DMS114 treated with DMSO at 0.1 percent for 48 hours (cell line): ENCODE results near the gene KIF6.

Experiments used
- DNase-seq: peaks from one replicate; lab custom pipeline; 2025; ENCODE audit not compliant: unreplicated experiment; lab: John Stamatoyannopoulos, UW

Gene KIF6

DNA sequence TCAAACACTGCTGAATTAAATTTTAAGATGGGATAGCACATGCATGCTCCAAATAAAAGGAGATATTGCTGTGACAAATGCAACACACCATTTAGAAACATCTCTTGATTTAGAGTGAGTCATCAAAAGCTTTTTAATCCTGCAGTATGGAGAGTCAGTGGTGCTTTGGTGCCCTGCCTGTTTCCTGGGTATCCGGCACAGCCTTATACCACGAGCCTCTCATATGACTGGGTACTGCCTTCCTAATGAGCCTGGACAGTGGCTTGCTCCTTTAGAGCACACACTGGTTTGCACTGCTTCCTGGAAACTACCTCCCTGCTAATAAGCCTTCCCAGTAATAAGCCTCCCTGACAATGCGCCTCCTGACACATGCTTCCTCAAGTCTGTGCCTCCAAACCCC is 337.4 kb downstream of the KIF6 start:
- no peak for DNase-seq

DNA sequence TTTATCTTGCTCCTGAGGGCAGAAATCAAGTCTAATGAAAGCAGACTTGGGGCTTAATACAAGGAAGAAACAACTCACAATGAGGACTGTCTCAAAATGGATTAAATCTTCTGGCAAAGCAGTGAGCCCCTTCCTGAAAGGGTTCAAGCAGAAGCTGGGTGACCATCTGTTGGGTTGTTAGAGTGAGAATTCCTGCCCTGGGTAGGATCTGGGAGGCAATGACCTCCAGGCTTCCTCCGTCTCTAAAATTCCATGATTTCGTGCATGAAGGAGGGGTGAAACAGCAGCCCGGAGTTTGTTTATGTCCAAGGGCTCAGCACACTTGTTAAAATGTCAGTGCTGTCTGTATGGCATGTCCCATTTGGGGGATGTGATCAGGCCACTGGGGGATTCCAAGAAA is 338.7 kb downstream of the KIF6 start:
- DNase-seq, result no peak

DNA sequence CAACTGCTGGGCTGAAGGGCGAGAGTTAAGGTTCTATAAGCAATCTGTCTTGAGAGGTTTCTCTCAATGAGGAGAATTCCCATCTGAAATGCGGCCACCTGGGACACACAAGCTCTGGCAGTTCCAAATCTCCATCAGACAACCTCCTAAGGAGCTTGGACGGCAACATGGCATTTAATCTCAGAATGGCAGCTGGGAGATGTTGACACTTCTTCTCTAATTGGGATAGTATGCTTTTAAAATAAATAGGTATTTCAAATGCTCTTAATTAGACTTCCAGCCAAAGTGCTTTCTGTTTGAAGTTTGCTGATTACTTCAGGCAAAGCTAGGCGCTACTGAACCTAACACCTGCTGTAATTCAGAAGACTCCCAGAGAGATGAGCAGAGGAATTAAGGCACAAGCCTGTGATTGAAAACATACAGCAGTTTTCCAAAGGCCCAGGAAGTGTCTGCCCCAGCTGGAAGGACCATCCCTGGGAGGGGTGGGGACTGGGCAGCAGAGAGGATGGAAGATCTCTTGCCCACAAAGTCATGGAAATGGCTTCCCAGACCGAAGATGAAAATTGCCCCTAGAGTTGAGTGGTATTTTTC is 343.6 kb downstream of the KIF6 start:
- DNase-seq, result no peak

DNA sequence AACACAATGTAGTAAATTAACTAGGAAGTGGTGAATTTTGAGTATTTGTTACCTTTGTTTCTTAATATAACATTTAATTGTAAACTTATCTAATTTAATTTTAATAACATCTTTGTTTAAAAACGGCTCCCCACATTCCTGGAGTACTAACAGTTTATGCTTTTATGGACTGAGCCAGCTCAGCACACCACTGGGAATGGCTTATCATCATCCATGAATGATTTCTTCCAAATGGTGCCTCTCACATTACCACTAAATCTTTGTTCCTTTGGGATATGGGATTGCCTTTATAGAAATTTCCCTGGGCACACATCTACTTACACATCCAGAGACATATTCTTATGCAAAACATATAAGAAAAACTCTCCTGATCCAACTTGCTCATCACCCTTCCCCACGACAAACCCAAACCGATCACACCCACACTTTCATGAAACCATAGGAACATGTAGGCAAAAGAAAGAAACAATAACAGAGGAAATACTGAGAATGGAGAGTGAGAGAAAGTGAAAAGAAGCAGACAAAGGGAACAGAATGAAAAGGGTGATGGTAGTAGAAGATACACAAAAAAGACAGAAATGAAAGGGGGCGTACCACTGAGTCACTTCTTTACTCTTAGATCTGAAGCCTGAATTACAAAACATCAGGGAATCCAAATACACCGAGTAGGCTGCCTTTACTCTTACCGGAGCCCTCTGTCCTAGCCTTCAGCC is 344.2 kb downstream of the KIF6 start:
- DNase-seq, result no peak

DNA sequence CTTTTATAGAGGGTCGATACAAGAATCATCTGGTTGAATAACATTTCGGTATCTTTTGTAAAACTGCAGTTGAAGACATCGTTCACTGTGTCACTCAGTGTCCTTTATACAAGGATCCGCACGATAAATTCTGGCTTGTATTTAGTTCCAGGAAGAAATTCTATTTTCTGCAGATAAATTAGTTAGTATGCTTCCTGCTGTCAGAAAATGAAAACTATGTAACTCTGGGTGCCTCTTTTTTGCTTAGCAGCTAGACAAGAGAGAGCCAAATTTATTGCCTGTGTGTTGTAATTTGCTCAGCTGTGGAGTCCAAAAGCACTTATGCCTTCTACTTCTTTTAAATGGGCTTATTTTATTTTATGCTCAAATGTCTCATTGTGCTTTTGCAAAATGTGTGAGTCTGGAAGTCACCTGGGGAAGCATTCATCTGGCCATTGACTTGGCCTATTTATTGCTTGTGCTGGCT is 346.2 kb downstream of the KIF6 start:
- no peak for DNase-seq

DNA sequence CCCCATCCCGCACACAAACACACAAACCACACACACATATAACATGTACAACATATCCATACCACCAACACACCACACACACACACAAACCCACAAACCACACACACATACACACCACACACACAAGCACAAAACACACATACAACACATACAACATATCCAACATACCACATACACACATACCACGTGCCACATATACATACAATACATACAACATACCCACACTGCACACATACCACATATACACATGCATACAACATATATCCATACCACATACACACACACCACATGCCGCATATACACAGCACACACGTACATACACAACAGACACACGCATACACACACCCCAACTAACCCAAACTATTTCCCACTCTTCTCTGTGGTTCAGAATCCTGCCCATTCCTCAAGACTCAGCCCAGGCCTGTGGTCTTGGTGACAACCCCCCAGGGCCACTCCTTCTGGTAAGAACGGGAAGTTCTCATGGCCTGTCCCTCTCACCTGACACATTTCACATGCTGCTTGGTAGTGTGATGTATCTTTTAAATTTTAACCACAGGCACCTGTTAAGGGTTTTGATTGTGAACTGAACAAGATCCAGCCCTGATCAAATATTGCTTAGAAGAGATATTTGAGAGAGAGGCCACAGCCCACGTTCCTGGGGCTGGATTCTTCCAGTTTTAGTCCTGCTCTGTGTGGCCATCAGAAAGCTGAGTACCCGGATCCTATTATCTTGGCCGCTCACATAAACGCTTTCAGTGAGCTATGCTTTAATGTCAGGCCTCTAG is 346.8 kb downstream of the KIF6 start:
- DNase-seq, result no peak

DNA sequence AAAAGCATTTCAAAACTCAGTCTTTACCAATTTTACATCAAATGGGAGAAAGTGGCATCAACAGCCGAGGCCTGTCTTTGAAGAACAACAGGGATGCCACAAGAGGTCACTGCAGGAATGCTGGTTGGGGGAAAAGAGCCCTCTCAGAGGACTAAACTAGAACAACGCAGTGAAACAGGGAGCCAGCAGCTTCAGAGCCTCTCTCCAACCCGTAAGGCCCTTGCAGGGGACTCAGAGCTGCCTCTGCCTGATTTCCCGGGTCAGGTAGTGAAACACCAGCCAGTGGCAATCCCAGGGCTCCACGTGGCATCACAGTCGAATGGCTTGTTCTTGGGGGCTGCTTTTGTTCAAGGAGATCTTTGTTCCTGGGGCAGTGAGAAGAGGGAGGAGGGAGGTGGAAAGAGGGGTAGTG is 347.7 kb downstream of the KIF6 start:
- DNase-seq, result peak; percentile 63

DNA sequence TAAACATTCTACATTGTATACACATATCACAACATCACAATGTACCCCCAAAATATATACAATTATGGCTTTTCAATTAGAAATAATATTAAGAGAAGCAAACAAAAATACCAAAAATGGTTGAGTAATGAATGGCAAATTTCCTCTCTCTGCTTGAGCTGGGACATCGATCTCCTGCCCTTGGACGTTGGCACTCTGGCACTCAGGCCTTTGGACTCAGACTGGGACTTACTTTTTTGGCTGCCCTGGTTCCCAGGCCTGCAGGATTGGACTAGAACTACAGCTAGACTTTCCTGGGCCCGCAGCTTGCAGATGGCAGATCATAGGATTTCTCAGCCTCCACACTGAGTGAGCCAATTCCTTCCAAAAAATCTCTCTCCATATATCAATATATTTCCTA is 349.8 kb downstream of the KIF6 start:
- no peak for DNase-seq

DNA sequence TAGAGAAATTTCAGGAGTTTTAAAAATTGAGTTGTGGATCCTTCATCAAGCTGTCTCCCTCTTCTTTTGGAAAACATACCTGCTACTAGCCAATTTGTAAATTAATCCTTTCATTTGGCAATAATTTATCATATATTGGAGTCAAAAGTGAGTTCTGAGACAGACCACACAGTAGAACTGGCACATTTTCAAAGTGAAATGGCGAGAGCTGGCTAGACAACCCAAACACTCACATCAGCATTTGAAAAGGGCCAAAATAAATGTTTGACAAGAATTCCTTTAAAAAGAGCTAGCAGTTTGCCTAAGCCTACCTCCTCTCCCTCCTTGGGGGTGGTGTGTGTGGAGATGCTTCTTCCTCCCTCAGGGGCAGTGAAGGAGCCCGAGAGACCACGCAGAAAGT is 354.8 kb downstream of the KIF6 start:
- DNase-seq, result no peak

DNA sequence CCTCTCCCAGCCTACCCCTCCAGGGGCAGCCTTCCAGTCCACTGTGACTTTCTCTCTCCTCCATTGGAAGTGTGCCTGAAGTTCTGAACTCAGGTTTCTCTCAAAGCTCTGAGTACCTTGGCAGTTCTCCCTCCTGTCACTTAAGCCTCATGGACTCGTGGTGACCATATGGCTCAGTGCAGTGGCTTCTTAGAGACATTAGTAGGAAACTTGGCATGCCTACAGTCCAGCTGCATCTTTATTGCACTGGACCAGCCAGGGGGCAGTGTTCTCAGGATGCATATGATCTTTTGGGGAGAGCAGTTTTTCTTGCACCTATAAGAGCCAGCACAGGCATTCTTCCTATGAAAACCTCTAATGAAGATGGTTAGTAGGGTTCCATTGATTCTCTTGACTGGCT is 355.2 kb downstream of the KIF6 start:
- DNase-seq, result no peak

DNA sequence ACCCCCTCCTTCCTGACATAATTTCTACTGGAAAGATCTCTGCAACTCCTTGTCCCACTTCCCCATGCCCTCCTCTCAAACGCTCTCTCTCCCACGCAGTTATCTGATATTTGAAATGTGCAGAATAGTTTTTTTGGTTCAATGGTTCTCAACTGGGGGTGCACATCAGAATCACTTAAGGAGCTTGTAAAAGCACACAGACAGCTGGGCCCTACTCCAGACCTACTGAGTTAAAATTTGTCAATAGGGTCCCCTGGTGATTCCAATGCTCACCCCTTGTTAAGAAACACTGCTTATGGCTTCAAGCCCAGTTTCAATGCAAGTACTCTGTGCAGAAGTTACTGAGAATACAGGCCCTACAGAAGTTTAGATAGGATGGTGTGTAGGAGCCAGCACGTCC is 357.5 kb downstream of the KIF6 start:
- DNase-seq, result no peak

DNA sequence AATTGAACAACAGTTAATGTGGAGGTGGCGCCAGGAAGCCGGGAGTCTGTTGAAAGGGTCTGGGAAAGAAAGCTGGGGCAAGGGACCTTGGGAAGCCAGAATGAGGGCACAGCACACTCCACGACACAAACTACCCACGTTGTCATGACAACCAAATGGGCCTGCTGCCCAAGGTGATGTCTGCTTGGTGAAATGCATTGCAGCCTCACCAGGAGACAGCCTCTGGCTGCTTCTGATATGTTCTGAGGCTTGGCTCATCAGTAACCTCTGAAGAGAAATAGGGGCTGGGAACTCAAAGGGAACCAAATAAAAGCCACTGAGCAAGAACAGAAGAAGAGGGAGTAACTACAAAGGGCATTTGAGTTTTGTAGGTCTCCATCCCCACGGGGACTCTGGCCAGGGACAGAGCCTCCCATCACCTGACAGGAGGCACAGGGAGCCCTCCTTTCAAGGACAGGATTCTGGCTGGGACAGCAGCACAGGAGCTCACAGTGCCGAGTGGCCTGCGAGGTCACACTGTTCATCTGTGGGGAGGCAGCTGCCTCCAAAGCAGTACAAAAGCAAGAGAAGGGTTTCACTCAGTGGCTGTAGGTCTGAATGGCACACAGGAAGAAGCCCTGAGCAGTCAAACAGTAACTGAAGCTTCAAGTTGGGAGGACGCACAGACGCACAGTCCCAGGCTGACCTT is 358.1 kb downstream of the KIF6 start:
- no peak for DNase-seq

DNA sequence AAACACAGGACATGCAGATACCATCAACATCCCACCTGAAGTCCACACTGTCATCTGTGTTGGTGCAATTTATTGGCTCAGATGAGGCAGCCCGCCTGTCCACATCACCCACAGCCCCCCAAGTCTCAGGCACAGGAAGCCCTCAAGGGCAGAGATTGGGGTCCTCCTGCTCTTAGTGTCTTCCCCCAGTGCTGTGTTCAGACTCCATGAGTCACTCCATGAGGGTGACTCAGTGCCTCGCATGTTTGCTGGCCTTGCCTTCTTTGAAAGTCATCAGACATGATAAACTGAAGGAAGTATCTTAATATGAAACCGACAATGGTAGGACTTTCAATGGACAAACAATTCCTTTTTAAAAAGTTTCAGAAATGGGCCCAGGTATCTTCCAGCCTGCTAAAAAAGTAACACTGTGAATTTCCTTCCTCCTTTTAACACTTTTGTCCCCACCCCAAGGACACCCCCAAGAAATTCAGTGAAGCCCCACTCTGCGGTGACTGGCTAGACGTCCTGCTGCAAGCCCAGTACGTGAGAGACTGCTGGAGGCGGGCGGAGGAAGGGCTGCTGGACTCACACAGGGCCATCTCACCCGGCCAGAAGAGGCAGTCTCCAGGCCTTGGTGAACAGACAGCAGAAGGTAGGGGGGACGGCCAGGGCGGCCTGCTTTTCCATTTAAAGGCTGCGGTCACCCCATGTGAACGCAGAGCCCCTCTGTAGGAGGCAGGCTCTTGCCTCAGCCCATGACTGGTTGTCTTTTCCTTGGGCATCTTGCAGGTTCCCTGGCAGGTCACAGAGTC is 359.7 kb downstream of the KIF6 start:
- no peak for DNase-seq

DNA sequence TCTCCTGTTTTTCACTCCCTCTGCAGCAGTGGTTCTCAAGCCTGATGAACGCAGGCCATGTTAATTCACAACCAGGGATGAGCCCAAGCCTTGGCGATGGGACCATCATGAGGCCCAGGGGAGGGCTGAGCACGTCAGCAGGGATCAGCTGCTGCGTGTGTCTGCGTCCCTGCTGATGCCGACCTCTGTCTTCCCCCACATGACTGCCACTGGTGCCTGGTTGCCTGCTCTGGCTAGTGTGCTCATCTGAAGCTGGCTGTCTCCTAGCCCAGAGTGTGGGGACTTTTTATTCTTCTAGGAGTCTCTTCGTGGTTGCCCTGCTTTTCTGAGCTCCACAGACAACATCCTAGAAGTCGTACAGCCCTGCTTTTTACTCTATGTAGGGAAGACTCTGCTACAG is 361.9 kb downstream of the KIF6 start:
- DNase-seq, result no peak

DNA sequence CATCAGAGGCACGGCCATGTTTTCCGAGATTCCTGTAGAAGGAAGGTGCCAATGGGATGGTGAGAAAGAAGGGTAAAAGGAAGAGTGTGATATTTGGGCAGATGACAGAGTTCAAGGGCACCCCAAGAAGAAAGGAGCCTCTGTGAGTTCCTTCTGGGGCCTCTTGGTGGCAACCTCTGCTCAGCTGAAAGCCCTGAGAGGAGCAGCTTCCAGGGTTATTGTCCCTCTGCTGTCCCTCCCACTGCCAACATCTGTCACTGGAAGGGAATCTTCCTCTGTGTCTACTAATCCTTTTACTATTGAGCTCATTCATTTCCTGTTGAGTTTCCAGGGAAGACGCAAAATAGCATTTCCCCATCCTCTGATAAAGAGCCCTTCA is 362.7 kb downstream of the KIF6 start:
- peak; percentile 9 for DNase-seq

DNA sequence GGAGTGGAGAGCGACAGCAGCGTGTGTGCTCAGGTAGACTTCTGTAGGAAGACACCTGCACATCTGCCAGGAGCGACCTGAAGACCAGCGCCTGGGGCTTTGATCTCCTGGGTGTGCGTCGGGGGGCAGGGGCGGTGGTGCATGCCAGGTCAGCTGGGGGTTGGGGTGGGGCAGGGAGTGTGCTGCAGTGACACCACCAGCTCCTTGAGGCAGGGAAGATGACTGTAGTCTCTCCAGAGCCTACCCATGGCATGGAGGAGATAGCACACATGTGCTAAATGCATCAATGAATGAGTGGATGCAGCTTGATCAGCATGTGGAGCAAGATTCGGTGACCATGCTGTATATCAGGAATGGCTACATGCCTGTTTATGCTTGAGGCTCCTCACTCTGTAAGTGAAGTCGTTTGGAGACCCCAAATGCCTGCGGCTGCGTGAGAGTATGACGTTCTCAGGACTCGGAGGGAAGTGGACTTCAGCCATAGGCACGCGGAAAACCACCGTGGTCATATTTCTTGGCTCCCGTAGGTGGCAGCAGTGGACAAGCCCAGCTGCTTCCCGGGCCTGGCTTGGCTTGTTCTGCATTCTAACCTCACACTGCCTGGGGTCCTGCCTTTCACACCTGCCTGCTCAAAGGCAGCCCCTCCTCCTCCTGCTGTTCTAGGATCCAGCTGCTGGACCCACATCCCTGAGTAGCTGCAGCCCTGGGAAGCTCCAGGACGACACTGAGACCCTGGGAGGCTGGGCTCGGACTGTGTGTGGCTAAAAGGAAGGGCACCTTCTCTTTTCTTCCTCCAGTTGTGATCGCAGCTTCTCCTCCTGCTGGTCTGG is 363.3 kb downstream of the KIF6 start:
- DNase-seq, result peak; percentile 63

DNA sequence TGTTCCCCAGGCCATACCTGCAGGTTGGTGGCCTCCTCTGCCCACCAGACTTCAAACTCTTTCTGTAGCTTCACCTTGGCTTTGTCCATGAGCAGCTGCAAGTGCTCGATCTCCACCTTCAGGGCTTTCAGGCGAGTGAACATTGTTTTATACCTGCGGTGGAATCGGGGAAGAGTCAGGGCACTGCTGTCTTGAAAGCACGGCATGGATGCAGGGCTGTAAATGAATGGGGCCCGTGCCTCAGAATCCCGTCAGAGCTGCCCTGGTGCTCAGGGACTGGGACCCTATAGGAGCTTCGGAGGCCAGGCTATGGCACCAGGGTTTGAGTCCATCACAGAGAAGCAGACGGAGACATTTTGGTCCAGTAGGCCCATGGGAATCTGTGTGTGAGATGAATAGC is 364.8 kb downstream of the KIF6 start:
- no peak for DNase-seq

DNA sequence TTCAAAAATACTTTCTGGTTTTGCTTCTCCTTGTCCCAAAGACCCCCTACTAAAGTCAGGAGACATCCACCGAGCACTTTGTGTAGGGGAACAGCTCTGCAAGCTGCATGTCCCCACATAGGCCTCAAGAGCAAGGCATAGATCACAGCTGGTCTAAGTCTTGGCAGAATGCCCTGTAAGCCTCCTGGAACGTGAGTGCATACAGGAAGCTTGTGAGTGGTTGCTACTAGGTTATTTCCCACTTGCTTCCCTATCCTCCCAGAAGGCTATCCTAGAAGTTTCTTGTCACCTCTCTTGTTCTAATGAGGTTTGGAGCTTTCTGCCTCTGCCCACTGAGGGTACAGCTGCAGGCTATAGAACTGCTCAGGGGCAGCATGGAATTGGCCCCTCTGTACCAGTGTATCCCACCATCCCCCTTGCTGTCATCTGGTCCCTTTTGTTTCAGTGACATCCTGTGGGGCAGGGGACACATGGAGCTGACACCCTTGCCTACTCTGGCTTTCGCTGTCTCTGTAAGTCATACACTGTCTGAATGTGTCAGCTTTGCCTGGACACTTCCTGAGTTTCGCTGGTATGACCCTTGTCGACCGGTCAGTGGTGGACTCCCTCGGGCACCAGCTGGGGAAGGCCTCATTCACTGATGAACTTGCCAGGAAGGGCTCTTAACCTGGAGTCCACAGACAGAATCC is 367.1 kb downstream of the KIF6 start:
- no peak for DNase-seq

DNA sequence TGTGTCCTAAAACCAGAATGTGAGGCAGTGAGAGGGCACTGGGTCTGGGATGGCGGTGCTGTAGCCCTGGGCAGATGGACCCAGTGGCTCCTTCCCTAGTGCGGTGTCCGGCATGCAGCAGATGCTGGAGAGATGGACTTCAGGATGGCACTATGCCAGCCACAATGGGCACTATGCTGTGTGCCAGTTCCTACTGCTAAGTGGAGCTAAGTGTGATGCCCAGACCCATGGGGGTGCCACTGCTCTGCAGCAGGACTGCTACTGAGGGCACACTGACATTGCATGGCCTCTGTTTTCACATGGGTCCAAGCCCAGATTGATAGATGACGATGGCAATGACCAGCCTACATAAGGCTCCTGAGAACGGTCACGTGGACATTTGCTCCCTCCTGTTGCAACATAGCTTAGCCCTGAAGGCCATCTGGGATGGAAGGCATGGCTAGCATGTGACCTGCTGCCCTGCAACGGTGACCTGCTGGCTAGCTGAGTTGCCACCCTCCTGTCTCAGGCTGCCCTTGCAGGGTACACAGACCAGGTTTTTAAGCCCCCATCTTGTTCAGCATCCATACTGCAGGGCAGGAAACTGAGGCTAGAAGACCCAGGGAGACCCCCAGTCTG is 371.4 kb downstream of the KIF6 start:
- DNase-seq, result no peak
